Measurements from ENCODE around the gene IL17C. TPM values are rescaled to one million over a fixed set of nuclear protein-coding genes. Genes with fewer than 3 reads are reported as not detected.

Gene IL17C
- total RNA-seq, 1 experiment from 2014 or later, result 1.9 TPM

DNA sequence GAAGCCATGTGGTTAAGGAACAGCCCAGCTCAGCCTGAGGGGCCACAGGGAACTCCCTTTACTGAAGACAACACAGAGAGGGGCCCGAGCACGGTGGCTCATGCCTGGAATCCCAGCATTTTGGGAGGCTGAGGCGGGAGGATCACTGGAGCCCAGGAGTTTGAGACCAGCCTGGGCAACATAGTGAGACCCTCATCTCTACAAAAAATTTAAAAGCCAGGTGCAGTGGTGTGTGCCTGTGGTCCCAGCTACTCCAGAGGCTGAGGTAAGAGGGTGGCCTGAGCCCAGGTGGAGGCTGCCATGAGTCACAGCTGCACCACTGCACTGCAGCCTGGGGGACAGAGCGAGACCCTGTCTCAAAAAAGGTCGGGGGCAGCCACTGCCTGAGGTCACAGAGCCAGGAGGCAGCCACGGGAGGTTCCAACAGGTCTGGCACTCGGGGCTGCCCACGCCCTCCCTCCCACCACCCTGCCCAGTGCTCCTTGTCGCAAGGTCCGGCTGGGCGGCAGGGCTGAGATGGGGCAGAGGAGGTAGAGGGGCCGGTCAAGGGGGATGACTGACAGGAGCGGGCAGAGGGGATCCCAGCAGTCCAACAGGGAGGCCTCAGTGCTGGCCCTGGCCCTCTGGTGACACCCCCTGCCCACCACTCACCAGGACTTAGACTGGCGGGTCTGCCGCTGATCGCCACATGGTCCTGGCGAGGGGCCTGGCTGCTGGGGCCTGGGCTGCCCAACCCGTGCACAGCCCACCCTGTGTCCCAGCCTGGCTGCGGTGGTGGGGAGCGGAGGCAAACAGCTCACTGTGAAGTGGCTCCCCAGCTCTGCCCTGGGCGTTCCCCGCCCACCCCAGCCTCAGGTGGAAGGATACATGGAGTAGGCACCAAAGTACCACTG, 9.1 kb downstream of the IL17C start:
- no peaks in the 10 kb centered on the region for H3K9me3 Mint-ChIP-seq
- H3K4me1 Mint-ChIP-seq, result peaks cover 10% of the 10 kb centered on the region
- ChIA-PET CTCF (interaction anchor here (0.7 to 1.9 kb wide), 3 partner anchors 9 to 90 kb away, joined by 3 to 4 read pairs (median 3); partner anchors contain the start of genes IL17C and ZC3H18), POLR2A (no interaction called here)
- H3K4me3 Mint-ChIP-seq, result no peak overlapping the region
- H3K36me3 Mint-ChIP-seq, result peaks cover 3% of the 10 kb centered on the region
- peak; percentile 10 for DNase-seq (ENCODE audit: low spot score)
- TF ChIP-seq ZNF121 (CRISPR knock-in tag; IDR thresholded peaks at IDR 0.05) (peak; percentile 79), JUN (CRISPR knock-in tag; IDR thresholded peaks at IDR 0.05) (no peak), PREB (CRISPR knock-in tag; IDR thresholded peaks at IDR 0.05; ENCODE audit: borderline replicate concordance) (no peak), FOXP1 (CRISPR knock-in tag; IDR thresholded peaks at IDR 0.05; ENCODE audit: borderline replicate concordance) (peak; percentile 39; the same call in 1 of the 2 replicates)
- TF ChIP-seq, protein P1, sequence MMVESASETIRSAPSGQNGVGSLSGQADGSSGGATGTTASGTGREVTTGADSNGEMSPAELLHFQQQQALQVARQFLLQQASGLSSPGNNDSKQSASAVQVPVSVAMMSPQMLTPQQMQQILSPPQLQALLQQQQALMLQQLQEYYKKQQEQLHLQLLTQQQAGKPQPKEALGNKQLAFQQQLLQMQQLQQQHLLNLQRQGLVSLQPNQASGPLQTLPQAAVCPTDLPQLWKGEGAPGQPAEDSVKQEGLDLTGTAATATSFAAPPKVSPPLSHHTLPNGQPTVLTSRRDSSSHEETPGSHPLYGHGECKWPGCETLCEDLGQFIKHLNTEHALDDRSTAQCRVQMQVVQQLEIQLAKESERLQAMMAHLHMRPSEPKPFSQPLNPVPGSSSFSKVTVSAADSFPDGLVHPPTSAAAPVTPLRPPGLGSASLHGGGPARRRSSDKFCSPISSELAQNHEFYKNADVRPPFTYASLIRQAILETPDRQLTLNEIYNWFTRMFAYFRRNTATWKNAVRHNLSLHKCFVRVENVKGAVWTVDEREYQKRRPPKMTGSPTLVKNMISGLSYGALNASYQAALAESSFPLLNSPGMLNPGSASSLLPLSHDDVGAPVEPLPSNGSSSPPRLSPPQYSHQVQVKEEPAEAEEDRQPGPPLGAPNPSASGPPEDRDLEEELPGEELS (CRISPR knock-in tag; IDR thresholded peaks at IDR 0.05), result no peak
- no peak overlapping the region for H3K27ac Mint-ChIP-seq
- ATAC-seq, result no peak
- H3K27me3 Mint-ChIP-seq (ENCODE audit: low read depth), result no peaks in the 10 kb centered on the region

DNA sequence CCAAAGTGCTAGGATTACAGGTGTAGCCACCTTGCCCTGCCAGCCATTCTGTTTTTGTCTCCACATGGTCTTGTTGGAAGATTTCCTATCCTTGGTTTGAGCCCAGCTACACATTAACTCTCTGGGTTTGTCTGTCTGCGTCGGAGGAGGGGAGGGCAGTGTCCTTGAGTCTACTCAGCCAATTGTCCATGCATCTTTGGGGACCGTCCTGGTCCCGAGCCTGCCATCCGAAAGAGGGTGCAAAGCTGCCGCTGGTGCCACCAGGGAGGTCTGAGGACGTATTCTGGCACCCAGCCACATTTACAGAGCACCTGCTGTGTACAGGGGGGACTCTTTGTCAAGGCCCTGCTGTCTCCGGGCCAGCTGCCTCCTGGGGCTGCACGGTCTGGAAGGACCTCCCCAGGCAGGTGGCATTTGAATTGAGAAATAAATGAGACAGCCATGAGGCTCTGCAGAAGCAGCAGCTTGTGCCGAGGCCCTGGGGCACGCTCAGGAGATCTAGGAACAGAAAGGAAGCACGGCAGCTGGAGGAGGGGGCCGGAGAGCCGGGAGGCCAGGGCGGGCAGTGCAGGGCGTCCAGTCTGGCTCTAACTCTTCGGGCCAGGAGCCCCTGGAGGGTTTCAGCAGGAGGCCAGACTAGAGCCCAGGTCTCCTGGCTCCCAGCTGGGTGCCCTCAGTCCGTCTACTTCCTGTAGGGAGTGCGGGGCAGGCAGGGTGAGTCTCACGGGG, 11.0 kb downstream of the IL17C start:
- Mint-ChIP-seq H3K4me1 (peaks cover 10% of the 10 kb centered on the region), H3K9me3 (no peaks in the 10 kb centered on the region), H3K27ac (peak overlapping the region; percentile 73; the same call in 1 of the 2 replicates), H3K36me3 (peaks cover 3% of the 10 kb centered on the region), H3K4me3 (peak overlapping the region; percentile 82), H3K27me3 (ENCODE audit: low read depth) (no peaks in the 10 kb centered on the region)
- DNase-seq (ENCODE audit: low spot score), result no peak
- CTCF ChIA-PET, result interaction anchor here (0.7 to 1.8 kb wide), 5 partner anchors 10 to 129 kb away, joined by 4 to 5 read pairs (median 5); no protein-coding TSS in a partner anchor
- POLR2A ChIA-PET, result interaction anchor here (0.6 to 0.9 kb wide), 2 partner anchors 10 to 11 kb away, joined by 3 to 6 read pairs; partner anchors contain the start of gene IL17C
- ATAC-seq, result no peak
- TF ChIP-seq, protein P2, sequence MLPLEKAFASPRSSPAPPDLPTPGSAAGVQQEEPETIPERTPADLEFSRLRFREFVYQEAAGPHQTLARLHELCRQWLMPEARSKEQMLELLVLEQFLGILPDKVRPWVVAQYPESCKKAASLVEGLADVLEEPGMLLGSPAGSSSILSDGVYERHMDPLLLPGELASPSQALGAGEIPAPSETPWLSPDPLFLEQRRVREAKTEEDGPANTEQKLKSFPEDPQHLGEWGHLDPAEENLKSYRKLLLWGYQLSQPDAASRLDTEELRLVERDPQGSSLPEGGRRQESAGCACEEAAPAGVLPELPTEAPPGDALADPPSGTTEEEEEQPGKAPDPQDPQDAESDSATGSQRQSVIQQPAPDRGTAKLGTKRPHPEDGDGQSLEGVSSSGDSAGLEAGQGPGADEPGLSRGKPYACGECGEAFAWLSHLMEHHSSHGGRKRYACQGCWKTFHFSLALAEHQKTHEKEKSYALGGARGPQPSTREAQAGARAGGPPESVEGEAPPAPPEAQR (CRISPR knock-in tag; IDR thresholded peaks at IDR 0.05), result no peak
- TF ChIP-seq GABPB1 (CRISPR knock-in tag; IDR thresholded peaks at IDR 0.05), result 0 out of 2 replicates have a peak, but pooled peaks have one; percentile 23
- no peak for TF ChIP-seq TCF7 (CRISPR knock-in tag; IDR thresholded peaks at IDR 0.05; ENCODE audit: low read depth)
- TF ChIP-seq, protein P3, sequence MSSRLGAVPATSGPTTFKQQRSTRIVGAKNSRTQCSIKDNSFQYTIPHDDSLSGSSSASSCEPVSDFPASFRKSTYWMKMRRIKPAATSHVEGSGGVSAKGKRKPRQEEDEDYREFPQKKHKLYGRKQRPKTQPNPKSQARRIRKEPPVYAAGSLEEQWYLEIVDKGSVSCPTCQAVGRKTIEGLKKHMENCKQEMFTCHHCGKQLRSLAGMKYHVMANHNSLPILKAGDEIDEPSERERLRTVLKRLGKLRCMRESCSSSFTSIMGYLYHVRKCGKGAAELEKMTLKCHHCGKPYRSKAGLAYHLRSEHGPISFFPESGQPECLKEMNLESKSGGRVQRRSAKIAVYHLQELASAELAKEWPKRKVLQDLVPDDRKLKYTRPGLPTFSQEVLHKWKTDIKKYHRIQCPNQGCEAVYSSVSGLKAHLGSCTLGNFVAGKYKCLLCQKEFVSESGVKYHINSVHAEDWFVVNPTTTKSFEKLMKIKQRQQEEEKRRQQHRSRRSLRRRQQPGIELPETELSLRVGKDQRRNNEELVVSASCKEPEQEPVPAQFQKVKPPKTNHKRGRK (CRISPR knock-in tag; IDR thresholded peaks at IDR 0.05; ENCODE audit: borderline replicate concordance), result no peak
- TF ChIP-seq, protein P4, sequence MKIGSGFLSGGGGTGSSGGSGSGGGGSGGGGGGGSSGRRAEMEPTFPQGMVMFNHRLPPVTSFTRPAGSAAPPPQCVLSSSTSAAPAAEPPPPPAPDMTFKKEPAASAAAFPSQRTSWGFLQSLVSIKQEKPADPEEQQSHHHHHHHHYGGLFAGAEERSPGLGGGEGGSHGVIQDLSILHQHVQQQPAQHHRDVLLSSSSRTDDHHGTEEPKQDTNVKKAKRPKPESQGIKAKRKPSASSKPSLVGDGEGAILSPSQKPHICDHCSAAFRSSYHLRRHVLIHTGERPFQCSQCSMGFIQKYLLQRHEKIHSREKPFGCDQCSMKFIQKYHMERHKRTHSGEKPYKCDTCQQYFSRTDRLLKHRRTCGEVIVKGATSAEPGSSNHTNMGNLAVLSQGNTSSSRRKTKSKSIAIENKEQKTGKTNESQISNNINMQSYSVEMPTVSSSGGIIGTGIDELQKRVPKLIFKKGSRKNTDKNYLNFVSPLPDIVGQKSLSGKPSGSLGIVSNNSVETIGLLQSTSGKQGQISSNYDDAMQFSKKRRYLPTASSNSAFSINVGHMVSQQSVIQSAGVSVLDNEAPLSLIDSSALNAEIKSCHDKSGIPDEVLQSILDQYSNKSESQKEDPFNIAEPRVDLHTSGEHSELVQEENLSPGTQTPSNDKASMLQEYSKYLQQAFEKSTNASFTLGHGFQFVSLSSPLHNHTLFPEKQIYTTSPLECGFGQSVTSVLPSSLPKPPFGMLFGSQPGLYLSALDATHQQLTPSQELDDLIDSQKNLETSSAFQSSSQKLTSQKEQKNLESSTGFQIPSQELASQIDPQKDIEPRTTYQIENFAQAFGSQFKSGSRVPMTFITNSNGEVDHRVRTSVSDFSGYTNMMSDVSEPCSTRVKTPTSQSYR (CRISPR knock-in tag; IDR thresholded peaks at IDR 0.05), result no peak
- TF ChIP-seq ZNF263 (CRISPR knock-in tag; IDR thresholded peaks at IDR 0.05; ENCODE audit: low read depth), result 0 out of 2 replicates have a peak, but pooled peaks have one; percentile 18
- TF ChIP-seq NFYB (CRISPR knock-in tag; conservative IDR thresholded peaks at IDR 0.05; ENCODE audit: low read depth), result no peak
- no peak for TF ChIP-seq JUN (CRISPR knock-in tag; IDR thresholded peaks at IDR 0.05)
- no peak for TF ChIP-seq PREB (CRISPR knock-in tag; IDR thresholded peaks at IDR 0.05; ENCODE audit: borderline replicate concordance)
- TF ChIP-seq, protein P5, sequence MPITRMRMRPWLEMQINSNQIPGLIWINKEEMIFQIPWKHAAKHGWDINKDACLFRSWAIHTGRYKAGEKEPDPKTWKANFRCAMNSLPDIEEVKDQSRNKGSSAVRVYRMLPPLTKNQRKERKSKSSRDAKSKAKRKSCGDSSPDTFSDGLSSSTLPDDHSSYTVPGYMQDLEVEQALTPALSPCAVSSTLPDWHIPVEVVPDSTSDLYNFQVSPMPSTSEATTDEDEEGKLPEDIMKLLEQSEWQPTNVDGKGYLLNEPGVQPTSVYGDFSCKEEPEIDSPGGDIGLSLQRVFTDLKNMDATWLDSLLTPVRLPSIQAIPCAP (CRISPR knock-in tag; IDR thresholded peaks at IDR 0.05), result no peak
- TF ChIP-seq, protein P6, sequence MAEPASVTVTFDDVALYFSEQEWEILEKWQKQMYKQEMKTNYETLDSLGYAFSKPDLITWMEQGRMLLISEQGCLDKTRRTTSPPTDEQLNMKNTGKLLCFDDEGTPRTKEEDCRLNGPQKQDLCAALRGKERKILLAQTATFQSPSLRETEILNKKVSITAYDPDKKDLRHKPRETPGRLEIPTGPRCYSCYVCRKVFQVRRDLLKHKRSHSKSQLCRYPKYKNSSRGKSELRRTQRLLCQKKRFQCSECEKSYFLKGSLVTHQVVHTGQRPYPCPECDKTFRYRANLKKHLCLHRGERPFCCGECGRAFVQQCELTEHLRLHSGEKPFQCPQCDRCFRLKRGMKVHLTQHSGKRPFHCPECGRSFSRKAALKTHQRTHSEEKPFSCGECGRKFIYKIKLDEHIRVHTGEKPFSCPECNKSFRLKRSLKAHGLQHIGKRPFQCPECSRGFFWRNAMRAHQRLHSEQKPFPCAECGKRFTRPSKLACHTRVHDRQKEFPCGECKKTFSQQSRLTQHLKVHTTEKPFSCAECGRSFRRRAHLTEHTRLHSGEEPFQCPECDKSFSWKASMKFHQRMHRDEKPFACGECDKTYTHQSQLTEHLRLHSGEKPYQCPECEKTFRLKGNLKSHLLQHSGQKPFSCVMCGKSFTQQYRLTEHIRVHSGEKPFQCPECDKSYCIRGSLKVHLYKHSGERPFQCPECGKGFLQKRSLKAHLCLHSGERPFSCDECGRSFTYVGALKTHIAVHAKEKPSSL (CRISPR knock-in tag; conservative IDR thresholded peaks at IDR 0.05), result no peak
- TF ChIP-seq, protein P7, sequence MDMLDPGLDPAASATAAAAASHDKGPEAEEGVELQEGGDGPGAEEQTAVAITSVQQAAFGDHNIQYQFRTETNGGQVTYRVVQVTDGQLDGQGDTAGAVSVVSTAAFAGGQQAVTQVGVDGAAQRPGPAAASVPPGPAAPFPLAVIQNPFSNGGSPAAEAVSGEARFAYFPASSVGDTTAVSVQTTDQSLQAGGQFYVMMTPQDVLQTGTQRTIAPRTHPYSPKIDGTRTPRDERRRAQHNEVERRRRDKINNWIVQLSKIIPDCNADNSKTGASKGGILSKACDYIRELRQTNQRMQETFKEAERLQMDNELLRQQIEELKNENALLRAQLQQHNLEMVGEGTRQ (CRISPR knock-in tag; IDR thresholded peaks at IDR 0.05), result no peak
